ENCODE measurements around the gene CAMK2N2. TPM values are rescaled to one million over a fixed set of nuclear protein-coding genes. Genes with fewer than 3 reads are reported as not detected.

The CAMK2N2 gene
- total RNA-seq, 1 donor from 2014 or later = not detected

DNA sequence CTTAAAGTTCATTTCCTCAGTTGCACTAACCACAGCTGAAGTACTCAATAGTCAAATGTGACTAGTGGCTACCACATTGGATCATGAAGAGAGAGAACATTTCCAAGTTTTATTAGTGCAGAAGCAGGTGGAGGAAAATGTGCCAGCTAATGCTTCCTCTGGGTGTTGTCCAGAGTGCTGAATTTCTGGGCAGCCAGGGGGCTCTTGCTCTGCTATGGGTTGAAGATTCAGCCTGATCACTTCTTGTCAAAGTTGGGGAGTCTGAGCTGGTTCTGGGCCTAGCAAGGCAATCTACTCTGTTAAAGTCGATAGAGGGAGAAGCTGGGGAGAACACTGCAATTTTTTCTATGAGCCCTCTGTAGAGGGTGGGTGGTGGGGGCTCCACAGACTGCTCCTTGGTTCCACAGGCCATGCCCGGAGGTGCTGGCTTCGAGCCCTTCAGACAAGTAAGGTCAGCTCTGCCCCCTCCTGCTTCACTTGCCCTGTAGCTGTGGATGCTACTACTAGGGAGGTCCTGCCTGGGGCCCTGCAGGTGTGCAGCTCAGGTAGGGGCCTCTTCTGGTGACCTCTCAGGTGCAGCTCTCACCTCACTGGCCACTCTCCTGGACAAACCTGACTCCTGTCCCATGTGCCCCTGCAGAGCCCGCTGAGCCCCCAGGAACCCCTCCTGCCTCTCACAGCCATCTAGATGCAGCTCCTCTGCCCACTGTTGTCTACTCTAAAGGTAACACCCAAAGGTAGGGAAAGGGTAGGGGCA lies 20.8 kb downstream of the CAMK2N2 start:
- DNase-seq (ENCODE audit: low spot score) = peak; percentile 52

DNA sequence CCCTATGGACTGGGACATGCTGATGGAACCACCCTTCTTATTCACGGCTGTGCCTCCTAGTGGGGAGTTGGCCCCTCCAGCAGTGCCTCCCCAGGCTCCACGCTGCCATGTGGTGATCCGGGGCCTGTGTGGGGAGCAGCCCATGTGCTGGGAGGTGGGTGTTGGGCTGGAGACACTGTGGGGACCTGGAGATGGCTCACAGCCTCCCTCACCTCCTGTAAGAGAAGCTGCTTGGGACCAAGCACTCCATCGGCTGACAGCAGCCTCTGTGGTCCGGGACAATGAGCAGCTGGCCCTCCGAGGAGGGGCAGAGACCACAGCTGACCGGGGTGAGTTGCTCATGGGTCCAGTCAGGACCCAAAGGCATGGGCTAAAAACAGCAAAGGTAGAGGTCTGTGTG lies 21.6 kb downstream of the CAMK2N2 start:
- no peak for DNase-seq (ENCODE audit: low spot score)

DNA sequence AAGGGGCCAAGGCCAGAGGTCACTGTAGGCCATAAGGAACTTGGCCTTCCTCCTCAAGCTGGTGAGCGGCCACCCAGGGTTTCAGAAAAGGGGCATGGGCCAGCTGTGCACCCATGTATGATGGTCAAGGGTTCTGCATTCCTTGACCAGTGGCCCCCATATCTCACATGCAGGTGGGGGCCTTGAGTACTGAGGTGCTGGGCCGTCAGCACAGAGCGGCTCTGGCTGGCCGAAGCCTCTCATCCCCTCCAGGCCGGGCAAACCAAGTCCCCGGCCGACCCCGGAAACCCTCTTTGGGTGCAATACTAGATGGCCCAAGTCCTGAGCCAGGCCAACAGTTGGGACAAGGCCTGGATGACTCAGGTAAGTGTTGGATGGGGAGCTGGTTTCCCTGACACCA lies 22.1 kb downstream of the CAMK2N2 start:
- DNase-seq (ENCODE audit: low spot score) = no peak

DNA sequence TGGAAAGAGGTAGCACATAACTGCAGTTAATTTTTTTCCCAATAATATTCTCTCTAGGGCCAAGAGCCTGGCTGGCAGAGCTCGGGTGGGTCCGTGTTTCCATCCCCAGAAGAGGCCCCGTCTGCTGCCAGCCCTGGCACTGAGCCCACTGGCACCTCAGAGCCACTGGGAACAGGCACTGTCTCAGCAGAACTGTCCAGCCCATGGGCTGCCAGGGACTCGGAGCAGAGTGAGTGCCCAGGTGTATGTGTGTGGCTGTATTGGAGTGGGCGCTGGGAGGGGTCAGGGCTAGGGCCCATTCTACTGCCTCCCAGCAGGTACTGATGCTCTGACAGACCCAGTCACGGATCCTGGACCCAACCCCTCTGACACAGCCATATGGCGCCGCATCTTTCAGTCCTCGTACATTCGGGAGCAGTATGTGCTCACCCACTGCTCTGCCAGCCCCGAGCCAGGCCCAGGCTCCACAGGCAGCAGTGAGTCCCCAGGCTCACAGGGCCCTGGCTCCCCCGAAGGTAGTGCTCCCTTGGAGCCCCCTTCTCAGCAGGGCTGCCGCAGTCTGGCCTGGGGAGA lies 23.0 kb downstream of the CAMK2N2 start:
- DNase-seq (ENCODE audit: low spot score) = no peak

DNA sequence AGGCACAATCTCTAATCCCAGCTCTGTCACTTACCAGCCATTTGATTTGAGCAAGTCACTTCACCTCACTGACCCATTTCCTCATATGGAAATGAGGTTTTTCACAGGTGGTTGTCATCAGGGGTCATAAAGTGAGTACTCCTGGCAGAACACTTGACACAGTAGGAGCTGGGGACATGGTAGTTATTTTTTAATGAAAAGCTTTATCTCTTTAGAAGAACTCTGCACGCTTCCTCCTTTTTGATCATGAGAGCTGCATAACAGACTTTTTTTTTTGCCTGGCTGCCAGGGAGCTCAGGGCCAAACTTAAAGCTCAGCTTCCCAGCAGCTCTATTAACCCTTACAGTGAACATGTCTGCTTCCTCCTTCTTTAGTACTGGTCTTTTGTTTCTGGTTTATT lies 23.5 kb downstream of the CAMK2N2 start:
- DNase-seq (ENCODE audit: low spot score) = no peak

GRCh38 chr3:184237211-184237610 lies 24.1 kb downstream of the CAMK2N2 start:
- DNase-seq (ENCODE audit: low spot score) = no peak

- DNase-seq (ENCODE audit: low spot score) = no peak
Observed at GRCh38 chr3:184236636-184237035, 24.7 kb downstream of the CAMK2N2 start.

DNA sequence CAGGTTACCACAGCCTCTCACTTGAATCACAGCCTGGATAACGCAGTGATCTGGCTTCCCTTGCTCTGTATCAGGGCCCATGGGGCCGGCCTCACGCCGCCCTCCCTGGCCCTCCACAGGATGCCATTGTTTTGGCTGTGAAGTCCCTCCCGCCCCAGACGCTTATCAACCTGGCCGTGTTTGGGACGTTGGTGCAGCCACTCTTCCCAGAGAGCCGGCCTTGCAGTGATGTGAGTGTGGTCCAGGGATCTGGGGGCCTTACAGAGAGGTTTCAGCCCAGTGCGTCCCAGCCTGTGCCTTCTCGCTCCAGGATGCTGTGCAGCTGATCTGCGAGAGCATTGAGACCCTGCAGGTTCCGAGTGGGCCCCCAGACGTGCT lies 25.3 kb downstream of the CAMK2N2 start:
- DNase-seq (ENCODE audit: low spot score) = no peak

GRCh38 chr3:184235381-184236032 lies 25.8 kb downstream of the CAMK2N2 start:
- no peak for DNase-seq (ENCODE audit: low spot score)

- no peak for DNase-seq (ENCODE audit: low spot score)
Observed at GRCh38 chr3:184234671-184235380, 26.5 kb downstream of the CAMK2N2 start.

DNA sequence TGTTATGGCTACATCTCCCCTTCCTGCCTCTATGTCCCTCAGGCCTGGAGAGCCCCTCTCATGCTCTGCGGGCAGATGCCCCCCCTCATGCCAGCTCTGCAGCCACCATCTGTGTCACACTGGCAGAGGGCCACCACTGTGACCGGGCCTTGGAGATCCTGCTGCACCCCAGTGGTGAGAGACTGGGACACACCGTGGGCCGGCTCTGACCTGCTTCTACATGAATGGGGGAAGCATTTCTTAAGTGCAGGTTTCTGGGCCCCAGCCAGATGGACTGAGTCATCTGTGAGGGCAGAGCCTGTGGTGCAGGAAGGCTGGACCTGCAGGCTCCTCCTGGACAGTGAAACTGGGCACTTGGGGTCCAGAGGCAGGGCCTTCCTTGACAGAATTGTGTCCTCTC lies 27.1 kb downstream of the CAMK2N2 start:
- no peak for DNase-seq (ENCODE audit: low spot score)

DNA sequence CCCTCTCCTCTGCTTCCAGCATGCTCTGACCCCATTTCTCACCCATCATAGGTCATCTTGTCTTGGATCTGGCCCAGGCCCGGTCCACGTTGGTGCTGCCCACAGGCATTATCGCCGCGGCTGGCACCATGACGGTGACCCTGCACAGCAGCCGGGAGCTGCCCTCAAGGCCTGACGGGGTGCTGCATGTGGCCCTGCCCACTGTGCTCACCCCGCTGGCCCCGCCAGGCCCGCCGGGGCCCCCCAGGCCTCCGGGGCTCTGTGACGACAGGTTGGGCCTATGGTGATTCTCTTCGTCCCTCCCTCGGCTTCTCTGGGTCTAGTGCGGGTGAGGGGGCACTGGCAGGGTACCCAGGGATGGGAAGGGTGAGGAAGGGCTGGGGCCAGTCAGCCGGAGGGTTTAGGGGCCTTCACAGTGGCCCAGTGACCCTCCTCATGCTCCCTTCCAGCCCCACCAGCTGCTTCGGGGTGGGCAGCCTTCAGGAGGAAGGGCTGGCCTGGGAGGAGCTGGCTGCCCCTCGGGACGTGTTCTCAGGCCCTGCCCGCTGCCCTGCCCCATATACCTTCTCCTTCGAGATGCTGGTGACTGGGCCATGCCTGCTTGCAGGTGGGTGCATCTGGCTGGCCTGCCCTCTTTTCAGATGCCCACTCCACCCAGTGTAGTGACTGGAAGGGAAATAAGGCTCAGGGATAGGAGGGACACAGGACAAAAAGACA lies 28.1 kb downstream of the CAMK2N2 start:
- no peak for DNase-seq (ENCODE audit: low spot score)

GRCh38 chr3:184231671-184232070 lies 29.7 kb downstream of the CAMK2N2 start:
- DNase-seq (ENCODE audit: low spot score) = no peak

GRCh38 chr3:184230603-184231528 lies 30.5 kb downstream of the CAMK2N2 start:
- no peak for DNase-seq (ENCODE audit: low spot score)

DNA sequence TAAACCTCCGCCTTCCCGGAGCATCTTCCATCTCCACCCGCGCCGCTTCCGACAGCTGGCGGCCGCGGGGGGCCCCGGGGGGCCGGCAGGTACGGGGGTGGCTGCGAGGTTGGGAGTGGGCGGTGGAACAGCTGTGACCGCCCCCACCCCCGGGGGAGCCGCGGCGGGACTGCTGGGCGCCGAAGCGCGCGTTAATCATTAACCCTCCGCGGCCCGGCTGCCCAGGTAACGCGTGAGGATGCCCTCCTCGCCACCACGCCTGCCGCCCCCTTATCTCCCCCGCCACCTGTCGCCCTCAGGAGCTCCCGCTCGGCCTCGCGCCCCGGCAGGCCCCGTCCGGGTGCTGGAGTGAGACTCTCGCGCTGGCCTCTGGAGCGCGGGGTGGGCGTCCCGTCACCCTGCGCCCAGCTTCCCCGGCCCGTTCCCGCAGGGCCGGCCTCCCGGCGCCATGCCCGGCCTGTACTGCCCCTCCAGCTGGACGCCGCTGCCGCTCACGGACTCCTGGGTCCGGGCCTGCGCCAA lies 31.2 kb downstream of the CAMK2N2 start:
- DNase-seq (ENCODE audit: low spot score) = no peak

GRCh38 chr3:184229394-184230080 lies 31.8 kb downstream of the CAMK2N2 start, which contains the start of gene VWA5B2:
Gene VWA5B2 (plus strand): TSS chr3:184229585. CDS start chr3:184230529, 944 bp downstream.
- peak; percentile 46 for DNase-seq (ENCODE audit: low spot score)

DNA sequence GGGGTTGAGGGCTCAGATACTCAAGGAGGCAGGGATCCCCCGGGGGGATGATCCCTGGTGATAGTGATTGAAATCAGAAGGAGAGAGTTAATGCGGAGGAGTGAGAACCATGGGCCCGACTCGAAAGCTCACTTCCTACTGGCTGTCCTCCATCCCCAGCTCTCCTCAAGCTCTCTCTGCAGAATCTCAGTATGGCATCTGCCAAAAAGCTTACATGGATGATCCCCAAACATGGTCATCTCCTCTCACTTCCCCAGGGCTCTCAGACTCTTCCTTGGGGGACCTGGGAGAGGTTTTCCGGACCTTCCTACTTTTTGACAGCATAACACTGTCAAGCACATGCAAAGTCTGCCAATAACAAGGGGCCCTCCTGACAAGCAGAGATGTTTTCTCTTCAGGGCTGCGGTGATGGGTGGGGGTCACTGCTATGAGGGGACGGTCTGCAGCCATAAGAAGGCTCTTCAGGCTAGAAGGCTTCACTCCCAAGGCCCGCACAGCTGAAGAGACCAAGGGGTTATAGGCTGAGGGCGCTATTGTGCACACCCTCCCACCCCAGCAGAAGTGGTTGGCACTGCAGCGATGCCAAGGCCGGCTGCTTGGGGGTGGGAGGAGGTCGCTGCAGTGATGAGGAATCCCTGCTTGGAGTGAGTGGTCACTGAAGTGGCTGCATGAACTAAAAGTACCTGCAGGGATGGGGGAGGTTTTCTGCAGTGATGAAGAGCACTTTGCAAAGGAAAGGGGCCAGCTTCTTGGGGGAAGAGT lies 32.8 kb downstream of the CAMK2N2 start:
- DNase-seq (ENCODE audit: low spot score) = no peak

DNA sequence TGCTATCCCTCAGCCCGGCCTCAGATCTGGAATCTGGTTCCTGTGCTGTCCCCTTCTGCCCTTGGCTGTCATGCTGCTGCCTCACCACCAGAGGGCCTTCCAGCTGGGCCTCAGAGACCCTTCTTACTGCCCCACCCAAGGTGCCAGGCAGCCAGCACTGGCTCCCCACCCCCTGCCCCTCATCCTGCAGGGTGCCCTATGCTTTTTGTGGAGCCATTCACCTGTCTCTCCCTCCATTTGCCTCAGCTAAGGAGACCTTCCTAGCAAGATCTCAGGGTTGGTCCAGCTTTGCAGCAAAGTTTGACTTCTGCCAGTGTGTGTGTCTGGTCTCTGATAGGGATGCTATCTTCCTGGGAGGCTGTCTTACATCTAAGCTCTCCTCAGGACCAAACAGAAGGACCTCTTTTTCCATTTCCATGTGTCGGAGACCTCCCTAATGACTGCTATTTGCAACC lies 33.8 kb downstream of the CAMK2N2 start:
- DNase-seq (ENCODE audit: low spot score) = no peak

GRCh38 chr3:184223946-184224345 lies 37.4 kb downstream of the CAMK2N2 start:
- no peak for DNase-seq (ENCODE audit: low spot score)

All from umbilical cord (tissue), 2 donors.